ENCODE results near the gene FOXD4.
"Not testable (repeated sequence)": the region's sequence is repeated elsewhere in the genome, so short reads cannot be mapped to it uniquely, and the experiment has no call there.

DNA sequence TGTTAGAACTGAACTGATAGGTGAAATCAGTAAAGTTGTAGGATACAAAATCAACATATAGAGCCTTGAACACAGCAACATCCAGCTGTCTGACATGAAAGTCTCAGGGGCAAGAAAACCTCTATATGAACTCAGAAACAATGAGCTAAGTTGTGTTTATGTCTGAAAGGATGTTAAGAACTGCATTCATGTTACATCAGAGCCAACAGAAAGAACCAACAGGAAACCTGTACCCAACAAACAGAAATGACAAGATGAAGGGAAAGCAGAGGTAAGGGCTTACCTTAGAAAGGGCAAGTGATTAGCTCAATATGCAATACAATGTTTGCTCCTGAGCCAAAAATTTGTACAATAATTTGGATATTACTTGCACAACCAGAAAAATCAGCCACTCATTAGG, 31.5 kb downstream of the FOXD4 start:
- TF ChIP-seq, protein P1, sequence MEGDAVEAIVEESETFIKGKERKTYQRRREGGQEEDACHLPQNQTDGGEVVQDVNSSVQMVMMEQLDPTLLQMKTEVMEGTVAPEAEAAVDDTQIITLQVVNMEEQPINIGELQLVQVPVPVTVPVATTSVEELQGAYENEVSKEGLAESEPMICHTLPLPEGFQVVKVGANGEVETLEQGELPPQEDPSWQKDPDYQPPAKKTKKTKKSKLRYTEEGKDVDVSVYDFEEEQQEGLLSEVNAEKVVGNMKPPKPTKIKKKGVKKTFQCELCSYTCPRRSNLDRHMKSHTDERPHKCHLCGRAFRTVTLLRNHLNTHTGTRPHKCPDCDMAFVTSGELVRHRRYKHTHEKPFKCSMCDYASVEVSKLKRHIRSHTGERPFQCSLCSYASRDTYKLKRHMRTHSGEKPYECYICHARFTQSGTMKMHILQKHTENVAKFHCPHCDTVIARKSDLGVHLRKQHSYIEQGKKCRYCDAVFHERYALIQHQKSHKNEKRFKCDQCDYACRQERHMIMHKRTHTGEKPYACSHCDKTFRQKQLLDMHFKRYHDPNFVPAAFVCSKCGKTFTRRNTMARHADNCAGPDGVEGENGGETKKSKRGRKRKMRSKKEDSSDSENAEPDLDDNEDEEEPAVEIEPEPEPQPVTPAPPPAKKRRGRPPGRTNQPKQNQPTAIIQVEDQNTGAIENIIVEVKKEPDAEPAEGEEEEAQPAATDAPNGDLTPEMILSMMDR (IDR thresholded peaks at IDR 0.05), result not testable (repeated sequence)
- not testable (repeated sequence) for TF ChIP-seq POLR2A, EP300 (IDR thresholded peaks at IDR 0.05)
